AG10803 (cell line): ENCODE data around the gene BCAR3.

Source experiments
- DNase-seq: peaks from one replicate; pipeline ENCODE4 v3.0.0; 2010; ENCODE audit warnings: low read depth
- H3K4me3 ChIP-seq: 2 replicates; pipeline ENCODE4 v1.5.1; 2011; ENCODE audit warnings: mild to moderate bottlenecking, low read length, control low read depth
- CTCF ChIP-seq: conservative IDR thresholded peaks from 2 replicates; pipeline ENCODE4 v1.5.1; 2011; ENCODE audit warnings: mild to moderate bottlenecking, low read length, control low read depth, inconsistent platforms

Gene BCAR3

GRCh38 chr1:93694039-93694438 is 12.4 kb upstream of the BCAR3 start:
- H3K4me3 ChIP-seq, result no peak overlapping the region
- DNase-seq, result no peak
- TF ChIP-seq CTCF, result no peak

GRCh38 chr1:93692983-93693591 is 11.4 kb upstream of the BCAR3 start:
- TF ChIP-seq CTCF, result no peak
- H3K4me3 ChIP-seq, result no peak overlapping the region
- peak; percentile 84 for DNase-seq

DNA sequence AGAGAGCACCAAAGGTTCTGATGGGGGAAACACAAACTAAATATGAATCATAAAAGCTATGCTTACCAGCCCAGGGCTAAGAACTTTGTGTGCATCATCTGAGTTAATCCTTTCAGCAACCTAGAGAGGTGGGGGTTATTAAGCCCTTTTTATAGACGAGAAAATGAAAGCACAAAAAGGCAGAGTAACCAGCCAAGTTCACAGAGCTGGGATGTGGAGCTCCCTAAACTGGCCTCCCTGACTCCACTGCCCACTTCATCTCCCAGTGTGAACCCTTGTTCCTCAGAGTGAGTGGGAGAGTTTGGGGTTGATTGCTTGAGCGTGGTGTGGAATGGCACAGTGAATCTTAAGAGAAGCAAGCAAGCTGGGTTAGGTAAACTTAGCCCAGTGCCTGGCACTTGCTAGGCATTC is 10.8 kb upstream of the BCAR3 start:
- no peak for TF ChIP-seq CTCF
- DNase-seq, result no peak
- H3K4me3 ChIP-seq, result no peak overlapping the region

- DNase-seq, result peak; percentile 44
- TF ChIP-seq CTCF, result no peak
- H3K4me3 ChIP-seq, result no peak overlapping the region
Measured at GRCh38 chr1:93692026-93692425, 10.4 kb upstream of the BCAR3 start.

- no peak for TF ChIP-seq CTCF
- DNase-seq, result no peak
- H3K4me3 ChIP-seq, result no peak overlapping the region
Measured at GRCh38 chr1:93690921-93691789, 9.5 kb upstream of the BCAR3 start.

GRCh38 chr1:93690341-93690740 is 8.7 kb upstream of the BCAR3 start:
- TF ChIP-seq CTCF, result no peak
- H3K4me3 ChIP-seq, result no peak overlapping the region
- no peak for DNase-seq

DNA sequence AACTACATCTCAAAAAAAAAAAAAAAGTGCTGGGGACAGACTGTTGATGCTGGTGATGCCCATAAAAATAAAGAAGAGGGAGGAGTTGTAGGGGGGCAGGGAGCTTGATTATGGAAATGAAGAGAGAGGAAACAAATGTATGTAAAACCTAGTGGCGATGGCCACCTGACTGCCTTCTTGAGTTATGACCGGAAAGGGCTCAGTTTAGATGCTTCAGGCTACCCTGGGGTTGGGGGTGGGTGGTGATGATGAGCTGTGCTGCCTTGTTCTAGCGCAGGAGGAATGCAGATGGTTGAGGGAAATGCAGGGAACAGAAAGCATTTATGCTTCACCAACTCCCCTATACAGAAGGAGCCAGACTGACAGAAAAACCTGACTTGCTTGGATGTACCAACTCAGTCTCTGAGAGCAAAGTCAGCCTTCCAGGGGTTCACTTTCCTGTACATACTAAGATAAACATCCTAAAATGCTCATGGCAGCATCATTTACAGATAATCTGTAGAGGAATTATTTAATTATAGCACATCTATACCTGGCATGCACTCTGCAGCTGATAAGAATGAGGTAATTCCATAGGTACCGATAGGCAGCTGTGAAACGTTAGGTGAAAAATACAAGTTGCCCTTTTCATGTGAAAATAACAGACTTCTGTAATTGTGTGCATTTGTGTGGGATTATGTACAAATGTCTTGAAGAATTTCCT is 8.0 kb upstream of the BCAR3 start:
- DNase-seq, result no peak
- H3K4me3 ChIP-seq, result no peak overlapping the region

More for the DNA sequence above, 8.0 kb upstream of the BCAR3 start:
- no peak for TF ChIP-seq CTCF
